Measurements from ENCODE around the gene ZNF385D. TPM values are rescaled to one million over a fixed set of nuclear protein-coding genes. Genes with fewer than 3 reads are reported as not detected.
A peak's percentile ranks its signal among the peaks of the same experiment; 100 is the strongest.

ZNF385D gene
- total RNA-seq, 1 donor from 2014 or later: 32.0 TPM

DNA sequence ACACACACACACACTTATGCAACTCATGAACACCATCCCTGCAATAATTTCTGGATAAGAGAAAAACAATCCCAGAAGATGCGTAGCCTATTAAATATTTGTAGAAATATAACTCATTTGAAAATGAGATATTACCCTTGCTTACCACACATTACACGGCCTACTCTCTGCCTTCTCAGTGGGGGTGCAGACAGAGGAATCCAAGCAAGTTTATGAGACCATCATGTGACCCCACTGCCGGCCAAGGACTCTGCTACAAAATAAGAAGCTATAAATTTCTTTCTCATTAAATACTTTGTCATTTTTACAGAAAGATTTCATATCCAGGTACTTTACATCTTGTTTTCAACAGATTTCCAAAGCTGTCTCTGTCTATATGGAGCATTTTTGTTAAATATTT, 286.3 kb downstream of the ZNF385D start:
- Histone ChIP-seq H3K9me3 (no peaks in the 10 kb centered on the region), H3K27ac (no peak overlapping the region), H3K27me3 (no peaks in the 10 kb centered on the region), H3K36me3 (no peaks in the 10 kb centered on the region), H3K4me3 (no peak overlapping the region), H3K4me1 (no peaks in the 10 kb centered on the region)
- intact Hi-C loops (cut with DNase I): no loop called here
- TF ChIP-seq, protein P1, sequence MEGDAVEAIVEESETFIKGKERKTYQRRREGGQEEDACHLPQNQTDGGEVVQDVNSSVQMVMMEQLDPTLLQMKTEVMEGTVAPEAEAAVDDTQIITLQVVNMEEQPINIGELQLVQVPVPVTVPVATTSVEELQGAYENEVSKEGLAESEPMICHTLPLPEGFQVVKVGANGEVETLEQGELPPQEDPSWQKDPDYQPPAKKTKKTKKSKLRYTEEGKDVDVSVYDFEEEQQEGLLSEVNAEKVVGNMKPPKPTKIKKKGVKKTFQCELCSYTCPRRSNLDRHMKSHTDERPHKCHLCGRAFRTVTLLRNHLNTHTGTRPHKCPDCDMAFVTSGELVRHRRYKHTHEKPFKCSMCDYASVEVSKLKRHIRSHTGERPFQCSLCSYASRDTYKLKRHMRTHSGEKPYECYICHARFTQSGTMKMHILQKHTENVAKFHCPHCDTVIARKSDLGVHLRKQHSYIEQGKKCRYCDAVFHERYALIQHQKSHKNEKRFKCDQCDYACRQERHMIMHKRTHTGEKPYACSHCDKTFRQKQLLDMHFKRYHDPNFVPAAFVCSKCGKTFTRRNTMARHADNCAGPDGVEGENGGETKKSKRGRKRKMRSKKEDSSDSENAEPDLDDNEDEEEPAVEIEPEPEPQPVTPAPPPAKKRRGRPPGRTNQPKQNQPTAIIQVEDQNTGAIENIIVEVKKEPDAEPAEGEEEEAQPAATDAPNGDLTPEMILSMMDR (IDR thresholded peaks at IDR 0.05): no peak
- DNase-seq (ENCODE audit: low spot score in 2 of 2): no peak

DNA sequence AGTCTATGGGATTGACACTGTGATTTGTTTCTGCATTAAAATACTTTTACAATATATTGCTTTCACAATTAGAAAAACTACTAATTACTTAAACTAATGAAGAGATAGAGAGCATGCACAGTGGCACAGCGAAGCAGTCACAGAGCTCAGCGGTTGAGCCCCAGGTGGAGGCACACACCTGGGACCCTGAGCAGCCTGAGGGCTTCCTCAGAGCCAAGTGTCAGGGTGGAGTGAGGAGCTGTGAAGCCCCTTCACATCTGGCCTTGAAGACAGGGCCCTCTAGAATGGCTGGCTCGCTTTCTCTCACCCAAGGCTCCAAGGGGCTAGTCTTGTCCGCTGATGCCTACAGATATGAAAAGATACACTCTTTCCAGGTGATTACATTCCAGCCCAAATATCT, 287.7 kb downstream of the ZNF385D start:
- DNase-seq (ENCODE audit: low spot score in 2 of 2): no peak
- Histone ChIP-seq H3K9me3 (no peaks in the 10 kb centered on the region), H3K36me3 (no peaks in the 10 kb centered on the region), H3K27me3 (no peaks in the 10 kb centered on the region), H3K4me1 (no peaks in the 10 kb centered on the region), H3K4me3 (no peak overlapping the region), H3K27ac (no peak overlapping the region)
- TF ChIP-seq, protein P1 (IDR thresholded peaks at IDR 0.05): no peak
- intact Hi-C loops (cut with DNase I): no loop called here

DNA sequence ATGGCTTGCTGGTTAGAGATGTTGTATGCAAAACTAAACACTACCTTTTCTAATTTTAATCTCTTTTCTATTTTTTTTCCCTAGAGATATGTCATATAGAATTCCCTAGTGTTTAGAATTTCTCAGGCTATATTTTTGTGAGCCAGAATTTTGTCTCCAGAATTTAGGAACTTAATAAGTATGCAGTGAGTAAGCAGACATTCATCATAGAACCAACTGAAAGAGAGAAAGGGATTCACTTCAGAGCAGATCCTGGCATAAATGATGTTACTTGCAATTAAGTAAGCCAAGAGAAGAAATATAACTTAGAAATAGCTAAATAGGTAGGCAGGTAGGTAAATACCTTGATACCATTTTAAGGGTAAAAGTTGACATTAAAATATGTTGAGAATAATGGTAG, 288.9 kb downstream of the ZNF385D start:
- Histone ChIP-seq H3K27ac (peak overlapping the region in 1 of 2 donors; percentile 5), H3K4me3 (no peak overlapping the region), H3K9me3 (no peaks in the 10 kb centered on the region), H3K4me1 (no peaks in the 10 kb centered on the region), H3K36me3 (no peaks in the 10 kb centered on the region), H3K27me3 (no peaks in the 10 kb centered on the region)
- TF ChIP-seq, protein P1 (IDR thresholded peaks at IDR 0.05): no peak
- intact Hi-C loops (cut with DNase I): no loop called here
- no peak for DNase-seq (ENCODE audit: low spot score in 2 of 2)

DNA sequence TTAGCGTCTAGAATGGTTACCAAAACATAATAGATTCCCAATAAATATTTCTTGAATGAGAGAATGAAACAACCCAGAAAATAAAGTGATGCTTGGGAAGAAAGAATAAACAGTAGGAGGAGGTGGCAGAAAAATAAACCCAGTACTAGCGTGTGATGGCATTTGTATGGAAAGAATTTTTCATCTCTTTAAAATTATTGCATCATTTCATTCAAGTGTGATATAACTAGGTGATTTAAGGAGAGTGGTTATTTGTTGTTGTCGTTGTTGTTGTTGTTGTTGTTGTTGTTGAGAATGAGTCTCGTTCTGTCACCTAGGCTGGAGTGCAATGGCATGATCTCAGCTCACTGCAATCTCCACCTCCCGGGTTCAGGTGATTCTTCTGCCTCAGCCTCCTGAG, 293.9 kb downstream of the ZNF385D start:
- no peak overlapping the region for H3K27ac ChIP-seq
- no peaks in the 10 kb centered on the region for H3K27me3 ChIP-seq
- no peak for DNase-seq (ENCODE audit: low spot score in 2 of 2)
- intact Hi-C loops (cut with DNase I): no loop called here
- no peak overlapping the region for H3K4me3 ChIP-seq
- H3K36me3 ChIP-seq: no peaks in the 10 kb centered on the region
- H3K9me3 ChIP-seq: peaks cover 0 to 14% of the 10 kb centered on the region in 2 donors
- TF ChIP-seq, protein P1 (IDR thresholded peaks at IDR 0.05): no peak
- no peaks in the 10 kb centered on the region for H3K4me1 ChIP-seq

DNA sequence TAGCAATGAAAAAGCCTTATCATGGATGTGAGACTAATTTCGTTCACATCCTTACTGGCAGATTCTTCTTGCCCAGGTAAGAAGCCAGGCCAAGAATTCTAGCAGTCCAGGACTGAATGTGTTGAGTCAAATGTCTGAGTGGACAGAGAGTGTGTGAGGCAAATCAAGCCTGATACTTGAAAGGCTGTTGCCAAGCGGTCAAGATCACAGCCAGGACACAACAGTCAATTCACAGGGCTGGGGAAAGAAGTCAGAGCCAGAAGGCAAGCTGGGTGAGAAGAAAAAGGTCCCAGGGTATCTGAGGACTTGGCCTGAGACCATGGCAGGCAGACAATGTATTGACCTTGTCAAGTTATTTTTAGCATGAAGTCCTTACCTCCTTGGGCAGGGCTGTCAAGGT, 301.3 kb downstream of the ZNF385D start:
- TF ChIP-seq, protein P1 (IDR thresholded peaks at IDR 0.05): no peak
- Histone ChIP-seq H3K4me3 (no peak overlapping the region), H3K36me3 (no peaks in the 10 kb centered on the region), H3K27me3 (no peaks in the 10 kb centered on the region), H3K27ac (peak overlapping the region; percentile 15 to 37), H3K4me1 (peaks cover 0 to 17% of the 10 kb centered on the region in 2 donors), H3K9me3 (peaks cover 0 to 14% of the 10 kb centered on the region in 2 donors)
- no peak for DNase-seq (ENCODE audit: low spot score in 2 of 2)
- intact Hi-C loops (cut with DNase I): loop anchor here (10.0 kb wide), 1 partner anchor 295 kb away; no protein-coding TSS in a partner anchor
